Mononuclear cell (primary cell): ENCODE data around the gene PLCG1. TPM values are rescaled to one million over a fixed set of nuclear protein-coding genes. Genes with fewer than 3 reads are reported as not detected.

Experiments
- H3K27me3 ChIP-seq: 2 replicates; pipeline ENCODE4 v1.6.0; 2011; ENCODE audit warnings: low read length, control low read depth; ENCODE audit not compliant: insufficient read depth
- H3K4me1 ChIP-seq: 2 replicates; pipeline ENCODE4 v1.5.1; 2011; ENCODE audit warnings: mild to moderate bottlenecking, low read length, control low read depth; ENCODE audit not compliant: insufficient read depth
- H3K4me3 ChIP-seq: 2 replicates; pipeline ENCODE4 v1.5.1; 2011; ENCODE audit warnings: mild to moderate bottlenecking, low read length, moderate library complexity
- H3K9me3 ChIP-seq: 2 replicates; pipeline ENCODE4 v1.5.1; 2011; ENCODE audit warnings: low read depth, mild to moderate bottlenecking, control low read depth, low read length
- total RNA-seq: library from RNA; depleted of rRNA; stranded (reverse); fragments of >200 nt; gene quantifications from one replicate; pipeline ENCODE4 v1.2.3, GENCODE V29; 2012

Gene PLCG1
- total RNA-seq, 1 donor: 115 TPM

DNA sequence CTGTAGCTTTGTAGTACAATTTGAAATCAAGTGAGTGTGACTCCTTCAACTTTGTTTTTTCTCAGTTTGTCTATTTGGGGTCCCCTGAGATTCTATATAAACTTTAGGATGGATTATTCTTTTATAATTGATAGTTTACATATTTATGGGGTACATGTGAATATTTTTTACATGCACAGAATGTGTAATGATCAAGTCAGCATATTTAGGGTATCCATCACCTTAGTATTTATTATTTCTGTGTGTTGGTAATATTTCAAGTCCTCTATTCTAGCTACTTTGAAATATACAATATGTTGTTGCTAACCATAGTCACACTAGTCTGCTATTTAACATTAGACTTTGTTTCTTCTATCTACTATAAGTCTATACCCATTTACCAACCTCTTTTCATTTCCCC, 50.3 kb downstream of the PLCG1 start:
- H3K4me1 ChIP-seq: no peaks in the 10 kb centered on the region
- H3K27me3 ChIP-seq: no peaks in the 10 kb centered on the region
- peaks cover 21% of the 10 kb centered on the region for H3K9me3 ChIP-seq
- no peak overlapping the region for H3K4me3 ChIP-seq

GRCh38 chr20:41191562-41192500, 54.5 kb downstream of the PLCG1 start:
- Histone ChIP-seq H3K4me3 (no peak overlapping the region), H3K27me3 (no peaks in the 10 kb centered on the region), H3K9me3 (peaks cover 21% of the 10 kb centered on the region), H3K4me1 (no peaks in the 10 kb centered on the region)

DNA sequence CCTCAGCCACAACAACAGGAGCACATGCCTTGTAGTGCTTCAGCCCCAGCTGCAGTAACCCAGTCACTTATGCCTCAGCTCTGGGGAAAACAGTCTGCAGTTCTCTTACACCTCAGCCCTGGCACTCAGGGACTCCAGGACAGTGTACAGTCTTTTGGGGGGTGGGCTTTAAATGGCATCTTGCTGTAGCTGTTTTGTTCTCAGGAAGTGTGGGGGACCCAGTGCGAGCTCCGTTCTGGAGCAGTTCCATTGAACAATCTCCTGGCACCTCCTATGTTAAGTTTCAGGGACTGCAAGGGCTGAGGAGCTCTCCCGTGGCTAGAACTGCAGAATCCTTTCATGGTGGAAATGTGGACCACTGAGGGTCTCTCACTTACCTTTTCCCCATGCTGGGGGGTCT, 55.2 kb downstream of the PLCG1 start:
- peaks cover 21% of the 10 kb centered on the region for H3K9me3 ChIP-seq
- H3K4me3 ChIP-seq: no peak overlapping the region
- H3K4me1 ChIP-seq: no peaks in the 10 kb centered on the region
- H3K27me3 ChIP-seq: no peaks in the 10 kb centered on the region

- no peak overlapping the region for H3K4me3 ChIP-seq
- no peaks in the 10 kb centered on the region for H3K4me1 ChIP-seq
- no peaks in the 10 kb centered on the region for H3K27me3 ChIP-seq
- H3K9me3 ChIP-seq: peaks cover 10% of the 10 kb centered on the region
These were observed 59.4 kb downstream of the PLCG1 start for GRCh38 chr20:41196653-41197225.

- Histone ChIP-seq H3K4me3 (no peak overlapping the region), H3K27me3 (no peaks in the 10 kb centered on the region), H3K4me1 (no peaks in the 10 kb centered on the region), H3K9me3 (peaks cover 10% of the 10 kb centered on the region)
These were observed 61.1 kb downstream of the PLCG1 start for GRCh38 chr20:41198443-41198842.

DNA sequence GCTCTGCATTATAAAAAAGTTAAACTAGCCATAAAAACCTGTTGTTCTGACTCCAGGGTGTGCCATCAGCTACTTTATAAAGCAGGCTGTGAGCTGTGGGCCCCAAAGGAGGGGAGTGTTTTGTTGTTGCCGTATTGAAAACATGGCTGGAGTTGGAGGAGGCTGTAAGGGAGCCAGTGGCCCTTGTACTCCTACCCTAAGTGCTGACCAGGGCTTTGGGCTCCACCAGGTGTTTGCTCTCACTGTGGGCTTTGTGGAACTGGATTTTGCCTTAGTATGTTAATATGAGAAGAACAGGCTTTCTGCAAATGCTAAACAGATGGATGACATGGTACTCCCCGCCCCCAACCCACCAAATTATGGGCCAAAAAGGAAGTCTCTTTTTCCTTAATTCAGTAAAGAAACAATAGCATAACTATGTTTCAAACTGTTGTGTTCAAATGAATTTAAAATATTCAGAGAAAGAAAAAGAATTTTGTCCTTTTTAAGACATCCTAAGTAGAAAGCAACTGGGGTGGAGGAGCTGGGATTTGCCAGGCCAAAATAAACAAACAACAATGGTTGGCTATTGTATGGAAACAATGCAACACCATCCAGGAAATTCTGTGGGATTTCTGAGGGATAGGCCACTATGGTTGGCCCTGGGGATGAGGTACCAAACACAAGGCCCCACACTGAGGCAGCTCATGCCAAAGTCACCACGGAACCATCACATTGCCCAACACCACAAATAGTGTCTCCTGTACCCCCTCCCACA, 63.3 kb downstream of the PLCG1 start:
- Histone ChIP-seq H3K9me3 (peaks cover 10% of the 10 kb centered on the region), H3K4me1 (no peaks in the 10 kb centered on the region), H3K27me3 (no peaks in the 10 kb centered on the region), H3K4me3 (no peak overlapping the region)

DNA sequence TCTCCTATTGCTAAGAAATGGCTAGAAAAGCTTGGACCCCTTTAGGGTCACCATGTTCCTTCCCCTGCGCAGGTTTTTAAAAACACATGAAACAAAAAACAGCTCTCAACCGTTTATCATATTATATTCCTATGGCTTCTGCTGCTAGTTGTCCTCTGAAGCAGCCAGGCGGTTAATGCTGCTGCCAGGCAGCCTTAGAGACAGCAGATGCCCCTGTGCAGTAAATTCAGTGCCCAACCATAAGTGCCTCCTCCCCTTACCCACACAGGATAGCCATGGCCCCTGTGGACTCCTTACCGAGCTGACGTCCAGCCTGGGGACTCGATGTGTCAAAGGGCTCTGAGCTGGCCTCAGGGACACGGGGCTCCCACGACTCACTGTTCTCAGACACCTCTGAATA, 64.4 kb downstream of the PLCG1 start:
- H3K9me3 ChIP-seq: peaks cover 10% of the 10 kb centered on the region
- no peaks in the 10 kb centered on the region for H3K27me3 ChIP-seq
- H3K4me3 ChIP-seq: no peak overlapping the region
- no peaks in the 10 kb centered on the region for H3K4me1 ChIP-seq

- Histone ChIP-seq H3K9me3 (peaks cover 10% of the 10 kb centered on the region), H3K4me3 (no peak overlapping the region), H3K27me3 (no peaks in the 10 kb centered on the region), H3K4me1 (no peaks in the 10 kb centered on the region)
These were observed 65.1 kb downstream of the PLCG1 start for GRCh38 chr20:41202426-41202825.

DNA sequence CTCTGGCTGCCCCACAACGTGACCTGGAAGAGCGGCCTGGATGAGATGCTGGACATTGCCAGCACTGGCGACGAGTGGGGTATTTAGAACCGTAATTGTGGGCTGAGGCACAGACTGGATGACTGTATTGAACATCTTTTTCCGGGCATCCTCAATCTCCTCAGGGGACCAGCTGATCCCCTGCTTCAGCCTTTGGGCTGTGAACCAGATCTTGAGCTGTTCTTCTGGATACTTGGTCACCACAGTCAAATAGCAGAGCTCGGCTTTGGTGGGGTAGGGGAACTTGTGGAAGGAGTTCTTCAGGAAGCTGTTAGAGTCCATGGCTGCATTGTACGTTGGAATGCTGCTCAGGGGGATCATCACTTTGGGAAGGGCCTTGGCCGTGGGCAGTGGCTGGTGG, 66.3 kb downstream of the PLCG1 start:
- no peak overlapping the region for H3K4me3 ChIP-seq
- H3K9me3 ChIP-seq: peaks cover 5% of the 10 kb centered on the region
- H3K27me3 ChIP-seq: no peaks in the 10 kb centered on the region
- no peaks in the 10 kb centered on the region for H3K4me1 ChIP-seq

GRCh38 chr20:41204304-41205265, 67.2 kb downstream of the PLCG1 start:
- no peaks in the 10 kb centered on the region for H3K27me3 ChIP-seq
- H3K4me1 ChIP-seq: no peaks in the 10 kb centered on the region
- no peak overlapping the region for H3K4me3 ChIP-seq
- H3K9me3 ChIP-seq: no peaks in the 10 kb centered on the region

- Histone ChIP-seq H3K27me3 (no peaks in the 10 kb centered on the region), H3K9me3 (no peaks in the 10 kb centered on the region), H3K4me3 (no peak overlapping the region), H3K4me1 (no peaks in the 10 kb centered on the region)
These were observed 68.0 kb downstream of the PLCG1 start for GRCh38 chr20:41205313-41205712.

GRCh38 chr20:41213150-41213820, 75.9 kb downstream of the PLCG1 start:
- no peak overlapping the region for H3K4me3 ChIP-seq
- no peaks in the 10 kb centered on the region for H3K9me3 ChIP-seq
- no peaks in the 10 kb centered on the region for H3K4me1 ChIP-seq
- no peaks in the 10 kb centered on the region for H3K27me3 ChIP-seq

DNA sequence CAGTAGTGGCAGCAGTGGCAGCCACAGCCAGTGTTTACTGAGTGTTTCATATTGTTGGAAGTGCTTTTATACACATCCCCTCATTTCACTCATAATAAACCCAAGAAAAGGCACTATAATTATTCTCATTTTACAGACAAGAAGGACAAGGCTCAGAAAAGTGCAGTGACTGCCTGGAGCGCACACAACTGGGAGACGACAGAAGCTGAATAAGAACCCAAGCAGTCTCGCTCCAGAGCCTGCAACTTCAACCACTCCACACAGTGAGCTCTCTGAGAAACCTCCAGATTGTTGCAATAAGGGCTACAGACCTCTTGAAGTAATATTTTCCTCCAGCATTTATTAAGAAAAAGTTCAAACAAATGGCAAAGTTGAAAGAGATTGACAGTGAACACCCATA, 76.9 kb downstream of the PLCG1 start:
- H3K4me3 ChIP-seq: no peak overlapping the region
- H3K9me3 ChIP-seq: no peaks in the 10 kb centered on the region
- H3K27me3 ChIP-seq: no peaks in the 10 kb centered on the region
- H3K4me1 ChIP-seq: no peaks in the 10 kb centered on the region

GRCh38 chr20:41214666-41215065, 77.3 kb downstream of the PLCG1 start:
- Histone ChIP-seq H3K4me3 (no peak overlapping the region), H3K27me3 (no peaks in the 10 kb centered on the region), H3K4me1 (no peaks in the 10 kb centered on the region), H3K9me3 (no peaks in the 10 kb centered on the region)
